Activated CD4-positive, alpha-beta memory T cell treated with anti-CD3 and anti-CD28 coated beads for 36 hours (primary cell): ENCODE data around the gene MAST4. TPM values are rescaled to one million over a fixed set of nuclear protein-coding genes. Genes with fewer than 3 reads are reported as not detected.

Source experiments
- CTCF ChIA-PET: fragments of 350-600 bp; sonication (Branson Sonifier 250); formaldehyde crosslinking; loops from one replicate; lab custom pipeline; 2021; ENCODE audit warnings: antibody characterized with exemption, inconsistent platforms; lab: Charles Lee
- POLR2A ChIA-PET: fragments of 350-600 bp; sonication (Branson Sonifier 250); formaldehyde crosslinking; loops from one replicate; lab custom pipeline; 2021; ENCODE audit warnings: antibody characterized with exemption; lab: Charles Lee
- DNase-seq: peaks from one replicate; pipeline ENCODE4 v3.0.0-alpha.2; 2020
- H3K27ac Mint-ChIP-seq: one replicate; pipeline ENCODE4 v1.8.0; 2021; ENCODE audit warnings: mixed read lengths
- H3K27me3 Mint-ChIP-seq: one replicate; pipeline ENCODE4 v1.8.0; 2021; ENCODE audit warnings: mixed read lengths
- H3K36me3 Mint-ChIP-seq: one replicate; pipeline ENCODE4 v1.8.0; 2021; ENCODE audit warnings: mixed read lengths
- H3K4me1 Mint-ChIP-seq: one replicate; pipeline ENCODE4 v1.8.0; 2021; ENCODE audit warnings: low read depth, mixed read lengths
- H3K4me3 Mint-ChIP-seq: one replicate; pipeline ENCODE4 v1.8.0; 2021; ENCODE audit warnings: mild to moderate bottlenecking, mixed read lengths
- H3K9me3 Mint-ChIP-seq: one replicate; pipeline ENCODE4 v1.8.0; 2021; ENCODE audit warnings: mixed read lengths
- intact Hi-C: fragments of 100-400 bp; cut with micrococcal nuclease; formaldehyde crosslinking; loops from one replicate; pipeline ENCODE4 v1.15.1; 2023
- total RNA-seq, 2 experiments: library from RNA; stranded (reverse); gene quantifications; one replicate each; pipeline ENCODE4 v1.2.3, GENCODE V29; 2021

The MAST4 gene
- 10 to 100 TPM; 30.2 to 30.3 TPM for total RNA-seq

DNA sequence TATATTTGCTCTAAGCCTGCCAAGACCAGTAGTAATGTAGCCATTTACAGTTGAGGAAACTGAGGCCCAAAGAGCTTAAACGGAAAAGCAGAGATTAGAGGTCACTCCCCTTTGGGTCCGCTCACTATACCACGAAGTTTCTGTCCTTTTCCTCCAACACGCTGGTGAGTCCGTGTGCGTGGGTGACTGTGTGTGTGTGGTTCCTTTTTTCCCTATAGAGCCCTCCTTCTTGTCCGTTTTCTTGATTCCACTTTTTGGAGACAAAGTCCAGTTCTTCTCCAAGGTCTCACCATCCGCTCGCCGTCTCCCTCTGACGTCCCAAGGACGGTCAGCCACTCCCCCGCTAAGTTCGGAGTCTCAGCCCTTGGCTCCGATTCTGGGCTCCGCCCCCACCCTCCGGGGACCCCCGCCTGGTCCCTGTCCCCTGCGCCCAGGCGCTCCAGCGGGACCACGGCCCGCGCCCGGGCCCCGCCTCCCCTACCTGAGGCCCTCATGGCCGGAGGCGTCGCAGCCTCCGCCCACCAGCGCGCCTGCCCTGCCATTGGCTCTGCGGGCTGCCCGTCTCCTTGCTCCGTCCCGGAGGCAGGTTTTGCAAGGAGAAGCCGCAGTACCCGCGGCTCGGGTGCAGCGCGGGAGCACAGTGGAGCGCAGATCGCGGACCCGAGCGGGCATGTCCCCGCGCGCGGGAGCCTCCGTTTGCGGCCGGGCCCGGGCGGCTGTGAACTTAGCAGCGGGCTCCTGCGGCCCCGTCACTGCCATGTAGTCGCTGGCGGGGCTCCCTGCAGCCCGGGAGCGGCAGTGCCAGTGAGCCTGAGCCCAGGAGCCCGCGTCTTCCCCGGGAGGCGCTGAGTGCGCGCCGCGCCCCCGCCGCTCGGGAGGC is at the start of gene MAST4:
TSS of gene MAST4 (plus strand) at position 638 of the 880 bp plus-strand sequence. CDS start 263 bp downstream, outside the sequence.
- Mint-ChIP-seq H3K9me3 (no peaks in the 10 kb centered on the region), H3K4me1 (peaks cover 17% of the 10 kb centered on the region), H3K4me3 (peak within 1 kb of the TSS; percentile 60), H3K36me3 (no peaks in the 10 kb centered on the region), H3K27ac (no peak within 1 kb of the TSS), H3K27me3 (peaks cover 64% of the 10 kb centered on the region)
- ChIA-PET POLR2A (no interaction called here), CTCF (no interaction called here)
- DNase-seq, result peak; percentile 83
- intact Hi-C loops, result no loop called here

DNA sequence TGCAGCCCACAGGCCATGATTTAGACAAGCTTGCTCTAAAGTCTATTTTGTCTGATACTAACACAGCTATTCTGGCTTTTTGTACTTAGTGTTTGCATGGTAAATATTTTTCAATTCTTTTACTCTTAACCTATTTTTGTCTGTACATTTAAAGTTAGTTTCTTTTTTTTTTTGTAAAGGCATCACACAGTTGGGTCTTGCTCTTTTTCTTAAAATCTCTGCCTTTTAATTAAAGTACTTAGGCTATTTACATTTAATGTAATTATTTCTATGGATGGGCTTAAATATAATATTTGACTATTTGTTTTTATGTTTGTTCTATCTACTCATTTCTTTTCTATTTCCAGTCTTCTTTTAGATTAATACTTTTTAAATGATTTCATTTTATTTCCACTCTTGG is 49.7 kb upstream of the MAST4 start:
- H3K27me3 Mint-ChIP-seq, result peaks cover 1% of the 10 kb centered on the region
- DNase-seq, result no peak
- H3K9me3 Mint-ChIP-seq, result peaks cover 11% of the 10 kb centered on the region
- no peak overlapping the region for H3K4me3 Mint-ChIP-seq
- intact Hi-C loops, result no loop called here
- no peaks in the 10 kb centered on the region for H3K36me3 Mint-ChIP-seq
- POLR2A ChIA-PET, result no interaction called here
- CTCF ChIA-PET, result no interaction called here
- H3K27ac Mint-ChIP-seq, result no peak overlapping the region
- no peaks in the 10 kb centered on the region for H3K4me1 Mint-ChIP-seq

DNA sequence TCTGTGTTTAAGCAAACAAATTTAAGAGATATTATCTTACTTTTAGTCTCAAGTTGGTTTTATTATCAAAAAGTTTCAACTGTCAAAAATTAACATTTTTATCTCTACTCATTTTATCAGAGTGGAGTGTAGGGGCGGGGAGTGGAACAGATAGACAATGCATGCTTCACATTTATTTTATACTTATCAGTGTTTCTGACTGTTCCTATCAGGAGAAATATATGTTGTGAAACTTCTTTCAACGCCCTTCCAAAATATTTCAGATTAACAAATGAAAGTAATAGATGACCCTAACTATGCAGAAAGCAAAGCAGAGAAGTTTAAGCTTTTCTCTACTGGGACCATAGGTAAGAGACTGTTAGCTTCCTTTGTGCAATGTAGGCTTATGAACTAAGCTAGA is 44.9 kb upstream of the MAST4 start:
- no peaks in the 10 kb centered on the region for H3K36me3 Mint-ChIP-seq
- H3K9me3 Mint-ChIP-seq, result peaks cover 15% of the 10 kb centered on the region
- peaks cover 19% of the 10 kb centered on the region for H3K4me1 Mint-ChIP-seq
- H3K27ac Mint-ChIP-seq, result no peak overlapping the region
- peaks cover 5% of the 10 kb centered on the region for H3K27me3 Mint-ChIP-seq
- CTCF ChIA-PET, result no interaction called here
- no peak overlapping the region for H3K4me3 Mint-ChIP-seq
- POLR2A ChIA-PET, result no interaction called here
- intact Hi-C loops, result loop anchor here (10.0 kb wide), 2 partner anchors 453 to 653 kb away; no protein-coding TSS in a partner anchor
- no peak for DNase-seq

DNA sequence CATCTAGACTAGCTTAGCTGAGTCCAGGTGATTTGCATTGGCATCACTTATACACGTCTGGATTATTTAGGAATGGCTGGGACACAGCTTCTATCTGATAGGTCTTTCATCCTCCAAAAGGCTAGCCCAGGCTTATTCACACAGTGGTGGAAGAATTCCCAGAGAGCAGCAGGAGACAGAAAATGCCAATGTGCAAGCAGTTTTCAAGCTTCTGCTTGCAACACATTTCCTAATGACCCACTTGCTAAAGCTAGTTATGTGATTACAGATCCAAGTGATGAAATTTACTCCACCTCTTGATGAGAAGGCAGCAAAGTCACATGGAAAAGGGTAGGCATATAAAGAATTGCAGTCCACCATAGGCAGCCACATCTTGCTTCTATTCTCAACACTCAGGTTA is 44.2 kb upstream of the MAST4 start:
- CTCF ChIA-PET, result no interaction called here
- no peaks in the 10 kb centered on the region for H3K36me3 Mint-ChIP-seq
- POLR2A ChIA-PET, result no interaction called here
- no peak for DNase-seq
- H3K9me3 Mint-ChIP-seq, result peaks cover 13% of the 10 kb centered on the region
- intact Hi-C loops, result loop anchor here (10.0 kb wide), 2 partner anchors 453 to 653 kb away; no protein-coding TSS in a partner anchor
- peaks cover 5% of the 10 kb centered on the region for H3K27me3 Mint-ChIP-seq
- H3K4me1 Mint-ChIP-seq, result peaks cover 19% of the 10 kb centered on the region
- H3K4me3 Mint-ChIP-seq, result no peak overlapping the region
- no peak overlapping the region for H3K27ac Mint-ChIP-seq

DNA sequence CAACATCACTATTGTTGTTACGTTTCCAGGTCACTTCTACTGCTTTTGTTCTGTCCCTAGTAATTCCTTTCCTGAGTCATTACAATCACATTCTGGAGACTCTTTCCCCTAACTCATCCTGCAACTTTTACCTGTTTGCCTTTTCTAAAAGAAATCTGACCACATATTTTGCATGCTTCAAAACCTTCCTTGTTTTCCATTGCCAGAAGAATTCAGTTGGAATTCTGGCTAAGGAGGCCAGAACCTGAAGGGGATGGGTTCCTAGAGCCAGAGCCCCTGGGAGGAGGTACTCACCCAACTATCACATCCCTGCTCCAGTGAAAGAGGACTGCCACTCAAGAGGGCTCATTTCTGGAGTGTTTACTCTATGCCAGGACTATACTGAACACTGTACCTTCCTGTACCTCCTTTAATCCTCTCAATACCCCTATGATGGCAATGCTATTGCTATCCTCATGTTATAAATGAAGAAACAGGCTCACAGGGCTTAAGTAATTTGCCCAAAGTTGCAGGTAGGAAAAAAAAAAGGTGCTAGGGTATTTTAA is 42.8 kb upstream of the MAST4 start:
- Mint-ChIP-seq H3K27me3 (peaks cover 7% of the 10 kb centered on the region), H3K4me1 (peaks cover 19% of the 10 kb centered on the region), H3K36me3 (no peaks in the 10 kb centered on the region), H3K9me3 (peaks cover 7% of the 10 kb centered on the region), H3K27ac (no peak overlapping the region), H3K4me3 (no peak overlapping the region)
- POLR2A ChIA-PET, result interaction anchor here (1.5 kb wide), 1 partner anchor 14 kb away, joined by 5 read pairs; no protein-coding TSS in a partner anchor
- CTCF ChIA-PET, result no interaction called here
- DNase-seq, result no peak
- intact Hi-C loops, result loop anchor here (10.0 kb wide), 2 partner anchors 451 to 651 kb away; no protein-coding TSS in a partner anchor

DNA sequence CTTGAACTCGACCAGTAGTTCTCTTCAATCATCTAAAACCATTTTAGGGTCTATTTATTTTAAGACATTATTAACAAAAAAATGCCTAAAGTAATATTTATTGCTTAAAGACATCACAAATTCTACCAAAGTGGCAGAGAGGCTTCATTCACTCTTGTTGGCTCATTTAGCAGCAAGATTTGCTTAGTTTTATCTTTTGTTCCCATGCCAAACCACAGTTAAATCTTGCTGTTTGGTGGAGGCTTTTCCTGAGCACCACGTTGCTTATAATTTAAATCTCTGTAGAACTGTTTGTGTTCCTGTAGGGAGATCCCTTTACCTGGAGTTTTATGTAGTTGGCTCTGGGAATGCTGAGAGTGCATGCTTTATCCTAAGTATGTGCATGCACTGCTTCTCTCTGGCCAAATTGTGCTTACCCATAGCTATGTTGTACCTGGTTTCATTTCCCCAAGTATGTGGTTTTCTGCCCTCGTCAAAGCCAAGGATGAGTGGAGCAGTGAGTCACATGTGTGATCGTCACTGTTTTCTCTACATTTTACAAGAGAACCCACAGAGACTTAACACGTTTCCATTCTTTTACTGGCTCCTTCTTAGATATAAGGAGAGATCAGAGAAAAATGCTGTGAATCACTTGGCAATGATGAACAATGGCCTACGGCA is 42.1 kb upstream of the MAST4 start:
- Mint-ChIP-seq H3K4me1 (peaks cover 19% of the 10 kb centered on the region), H3K9me3 (peaks cover 7% of the 10 kb centered on the region), H3K27me3 (peaks cover 8% of the 10 kb centered on the region), H3K4me3 (no peak overlapping the region), H3K27ac (peak overlapping the region; percentile 44), H3K36me3 (no peaks in the 10 kb centered on the region)
- POLR2A ChIA-PET, result interaction anchor here (1.5 kb wide), 1 partner anchor 14 kb away, joined by 5 read pairs; no protein-coding TSS in a partner anchor
- DNase-seq, result peak; percentile 62
- CTCF ChIA-PET, result no interaction called here
- intact Hi-C loops, result loop anchor here (1.0 to 10.0 kb wide), 3 partner anchors 14 to 651 kb away; no protein-coding TSS in a partner anchor

DNA sequence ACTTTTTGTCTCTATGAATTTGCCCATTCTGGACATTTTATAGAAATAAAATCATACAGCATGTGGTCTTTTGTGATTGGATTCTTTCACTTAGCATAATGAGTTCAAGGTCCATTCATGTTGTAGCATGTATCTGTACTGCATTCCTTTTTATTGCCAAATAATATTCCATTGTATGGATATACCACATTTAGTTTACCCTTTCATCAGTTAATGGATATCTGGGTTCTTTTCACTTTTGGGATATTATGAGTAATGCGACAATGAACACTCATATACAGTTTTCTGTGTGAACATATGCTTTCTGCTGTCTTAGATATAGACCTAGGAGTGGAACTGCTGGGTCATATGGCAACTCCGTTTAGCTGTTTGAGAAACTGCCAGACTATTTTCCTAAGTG is 41.3 kb upstream of the MAST4 start:
- intact Hi-C loops, result loop anchor here (1.0 to 10.0 kb wide), 3 partner anchors 15 to 650 kb away; no protein-coding TSS in a partner anchor
- peaks cover 8% of the 10 kb centered on the region for H3K27me3 Mint-ChIP-seq
- H3K9me3 Mint-ChIP-seq, result peaks cover 7% of the 10 kb centered on the region
- H3K27ac Mint-ChIP-seq, result no peak overlapping the region
- H3K4me1 Mint-ChIP-seq, result peaks cover 19% of the 10 kb centered on the region
- ChIA-PET CTCF (no interaction called here), POLR2A (interaction anchor here (1.5 kb wide), 1 partner anchor 15 kb away, joined by 5 read pairs; no protein-coding TSS in a partner anchor)
- H3K4me3 Mint-ChIP-seq, result no peak overlapping the region
- no peaks in the 10 kb centered on the region for H3K36me3 Mint-ChIP-seq
- DNase-seq, result no peak

DNA sequence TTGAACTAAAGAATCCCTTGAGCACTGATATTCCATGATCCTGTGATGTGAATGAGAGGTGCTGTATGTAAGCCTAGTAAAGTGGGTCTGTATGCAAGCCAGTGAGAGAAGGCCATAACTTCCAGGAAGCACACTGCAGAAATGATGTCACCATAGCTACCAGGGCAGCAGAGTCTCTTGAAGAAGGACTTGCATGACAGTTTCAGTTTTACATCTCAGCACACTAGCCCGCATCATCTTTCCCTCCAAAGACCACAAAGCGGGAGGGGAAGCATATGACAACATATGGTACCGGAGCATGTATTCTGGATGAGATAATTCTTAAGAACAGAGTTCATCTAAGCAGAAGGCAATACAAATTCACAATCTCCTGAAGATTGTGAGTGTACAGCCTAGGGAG is 37.6 kb upstream of the MAST4 start:
- Mint-ChIP-seq H3K27me3 (peaks cover 3% of the 10 kb centered on the region), H3K4me3 (no peak overlapping the region), H3K4me1 (peaks cover 14% of the 10 kb centered on the region), H3K27ac (no peak overlapping the region), H3K36me3 (no peaks in the 10 kb centered on the region), H3K9me3 (peaks cover 7% of the 10 kb centered on the region)
- CTCF ChIA-PET, result no interaction called here
- intact Hi-C loops, result loop anchor here (10.0 kb wide), 2 partner anchors 446 to 646 kb away; no protein-coding TSS in a partner anchor
- POLR2A ChIA-PET, result no interaction called here
- peak; percentile 41 for DNase-seq

DNA sequence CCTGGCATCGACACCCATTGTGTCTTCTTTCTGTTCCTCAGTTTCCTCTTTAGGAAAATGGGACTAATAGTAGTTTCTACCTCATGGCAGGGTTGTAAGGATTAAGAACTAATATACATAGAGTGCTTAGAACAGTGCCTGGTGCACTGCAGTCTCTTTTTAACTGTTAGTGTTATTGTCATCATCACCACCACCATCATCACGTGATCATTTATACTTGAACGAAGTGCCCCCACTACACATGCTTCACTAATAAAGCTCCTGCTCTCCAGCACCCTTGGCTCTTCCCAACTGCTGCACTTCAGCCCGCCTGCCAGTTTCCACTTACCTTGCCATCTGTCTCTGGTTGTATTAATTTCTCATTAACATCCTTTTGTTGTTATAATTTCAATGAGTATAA is 35.8 kb upstream of the MAST4 start:
- H3K27ac Mint-ChIP-seq, result no peak overlapping the region
- H3K27me3 Mint-ChIP-seq, result peaks cover 3% of the 10 kb centered on the region
- no peak overlapping the region for H3K4me3 Mint-ChIP-seq
- H3K9me3 Mint-ChIP-seq, result peaks cover 1% of the 10 kb centered on the region
- CTCF ChIA-PET, result no interaction called here
- H3K4me1 Mint-ChIP-seq, result peaks cover 1% of the 10 kb centered on the region
- intact Hi-C loops, result no loop called here
- no peaks in the 10 kb centered on the region for H3K36me3 Mint-ChIP-seq
- POLR2A ChIA-PET, result no interaction called here
- no peak for DNase-seq

DNA sequence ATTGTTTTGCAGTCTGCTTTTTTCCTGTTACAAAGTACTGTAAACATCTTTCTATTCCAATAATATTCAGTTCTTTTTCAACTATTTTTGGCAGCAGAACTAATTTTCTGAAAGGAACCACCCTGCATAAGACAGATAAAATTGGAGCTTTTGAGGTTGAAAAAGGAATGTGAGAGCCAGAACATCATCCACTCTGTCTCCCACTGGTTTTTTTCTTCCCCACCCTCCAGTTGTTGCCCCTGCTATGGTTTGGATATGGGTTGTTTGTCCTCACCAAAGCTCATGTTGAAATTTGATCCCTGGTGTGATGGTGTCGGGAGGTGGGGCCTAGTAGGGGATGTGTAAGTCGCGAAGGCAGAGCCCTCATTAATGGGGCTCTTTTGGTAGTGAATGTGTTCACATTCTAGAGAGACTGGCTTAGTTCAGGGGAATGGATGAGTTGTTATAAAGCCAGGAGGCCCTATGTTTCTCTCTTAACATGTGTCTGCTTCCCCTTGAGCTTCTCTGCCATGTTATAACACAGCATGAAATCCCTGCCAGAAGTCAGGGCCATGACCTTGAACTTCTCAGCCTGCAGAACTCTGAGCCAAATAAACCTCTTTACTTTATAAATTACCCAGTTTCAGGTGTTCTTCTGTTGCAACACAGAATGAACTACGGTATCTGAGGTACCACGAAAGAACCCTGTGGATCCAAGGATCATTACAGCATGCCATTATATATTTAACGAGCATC is 34.8 kb upstream of the MAST4 start:
- no peak for DNase-seq
- intact Hi-C loops, result no loop called here
- Mint-ChIP-seq H3K9me3 (no peaks in the 10 kb centered on the region), H3K4me3 (no peak overlapping the region), H3K4me1 (no peaks in the 10 kb centered on the region), H3K27ac (no peak overlapping the region), H3K36me3 (no peaks in the 10 kb centered on the region), H3K27me3 (peaks cover 3% of the 10 kb centered on the region)
- POLR2A ChIA-PET, result no interaction called here
- CTCF ChIA-PET, result no interaction called here

DNA sequence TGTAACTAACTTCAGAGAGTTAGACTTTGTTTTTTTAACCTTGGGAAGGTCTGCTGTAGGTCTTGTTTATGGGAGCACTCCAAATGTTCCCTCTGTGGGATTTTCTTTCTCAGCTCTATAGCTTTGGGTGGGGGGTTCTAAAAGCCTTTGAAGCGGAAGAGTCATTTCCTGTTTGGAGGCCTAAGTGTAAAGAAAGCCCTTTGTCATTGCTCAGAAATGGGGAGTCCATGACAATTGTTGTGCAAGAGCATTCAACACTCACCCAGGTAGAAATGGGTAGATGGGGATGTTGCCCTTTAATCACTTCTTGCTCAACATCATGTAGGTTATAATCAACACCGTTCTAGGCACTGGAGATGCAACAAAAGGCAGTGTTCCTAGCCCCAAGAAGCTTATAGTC is 30.3 kb upstream of the MAST4 start:
- Mint-ChIP-seq H3K36me3 (no peaks in the 10 kb centered on the region), H3K4me1 (no peaks in the 10 kb centered on the region), H3K9me3 (no peaks in the 10 kb centered on the region), H3K27me3 (no peaks in the 10 kb centered on the region), H3K4me3 (no peak overlapping the region), H3K27ac (no peak overlapping the region)
- CTCF ChIA-PET, result interaction anchor here (1.4 kb wide), 1 partner anchor 260 kb away, joined by 6 read pairs; no protein-coding TSS in a partner anchor
- no peak for DNase-seq
- POLR2A ChIA-PET, result no interaction called here
- intact Hi-C loops, result no loop called here
